Mesenteric fat pad (tissue), 1 donor: ENCODE data around the gene WEE2. TPM values are rescaled to one million over a fixed set of nuclear protein-coding genes. Genes with fewer than 3 reads are reported as not detected.
"Not testable (repeated sequence)": the region's sequence is repeated elsewhere in the genome, so short reads cannot be mapped to it uniquely, and the experiment has no call there.

Experiments used
- DNase-seq: peaks from one replicate; pipeline ENCODE4 v3.0.0-alpha.2; 2020; ENCODE audit warnings: low spot score
- total RNA-seq: library from RNA; stranded (reverse); fragmentation: NEBNext Ultra II Directional; extraction: Animal tissue kit (Norgen Biotek cat#: 25700); gene quantifications from one replicate; pipeline ENCODE4 v1.2.1, GENCODE V29; 2021
- donor health status: DM: yes; HTN: yes; CAD: no.

Gene WEE2
- total RNA-seq, 1 donor from 2014 or later = not detected

DNA sequence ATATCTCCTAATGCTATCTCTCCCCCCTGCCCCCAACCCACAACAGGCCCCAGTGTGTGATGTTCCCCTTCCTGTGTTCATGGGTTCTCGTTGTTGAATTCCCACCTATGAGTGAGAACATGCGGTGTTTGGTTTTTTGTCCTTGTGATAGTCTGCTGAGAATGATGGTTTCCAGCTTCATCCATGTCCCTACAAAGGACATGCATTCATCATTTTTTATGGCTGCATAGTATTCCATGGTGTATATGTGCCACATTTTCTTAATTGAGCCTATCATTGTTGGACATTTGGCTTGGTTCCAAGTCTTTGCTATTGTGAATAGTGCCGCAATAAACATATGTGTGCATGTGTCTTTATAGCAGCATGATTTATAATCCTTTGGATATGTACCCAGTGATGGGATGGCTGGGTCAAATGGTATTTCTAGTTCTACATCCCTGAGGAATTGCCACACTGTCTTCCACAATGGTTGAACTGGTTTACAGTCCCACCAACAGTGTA, 62.0 kb downstream of the WEE2 start:
- DNase-seq = not testable (repeated sequence)

DNA sequence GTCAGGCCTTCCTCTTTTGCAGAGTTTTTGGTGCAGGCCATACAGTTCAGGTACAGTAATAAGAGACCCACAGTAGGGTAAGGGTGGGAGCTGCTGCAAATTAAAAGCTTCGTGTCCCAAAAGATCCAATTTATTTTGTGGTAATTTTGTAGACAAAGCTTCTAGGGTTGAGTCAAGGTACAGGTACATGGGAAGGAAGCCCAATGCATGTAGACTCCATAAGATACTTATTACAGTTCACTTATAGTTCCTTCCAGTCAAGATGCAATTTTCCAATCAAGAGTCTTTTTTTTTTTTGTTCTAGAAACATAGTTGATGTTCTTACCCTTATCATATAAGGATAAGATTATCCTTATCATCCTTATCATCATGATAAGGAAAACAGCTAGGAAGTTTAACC, 68.2 kb downstream of the WEE2 start, which contains the start of gene TAS2R4:
TSS of gene TAS2R4 (plus strand) at position 301 of the 400 bp plus-strand sequence. CDS start 1,815 bp downstream, outside the sequence.
- DNase-seq = no peak

Other genes with a start within 250 kb of the WEE2 start
- 23.2 TPM for gene AGK, start 156.9 kb upstream of the WEE2 start, total RNA-seq
- 18.2 TPM for gene DENND11, start 6.2 kb upstream of the WEE2 start, total RNA-seq
- gene SSBP1, start 30.0 kb downstream of the WEE2 start, total RNA-seq = 80.2 TPM
- 0.61 TPM for gene TAS2R3, start 55.7 kb downstream of the WEE2 start, total RNA-seq
- 0.67 TPM for gene TAS2R4, start 68.3 kb downstream of the WEE2 start, total RNA-seq
- gene TAS2R5, start 81.9 kb downstream of the WEE2 start, total RNA-seq = 1.1 TPM
- not detected for gene PRSS37, start 133.1 kb downstream of the WEE2 start, total RNA-seq
- not detected for gene OR9A4, start 208.0 kb downstream of the WEE2 start, total RNA-seq
- 2.6 TPM for gene CLEC5A, start 238.6 kb downstream of the WEE2 start, total RNA-seq